HUDEP-2 (cell line): ENCODE data around the gene FAM228B.
"Not testable (repeated sequence)": the region's sequence is repeated elsewhere in the genome, so short reads cannot be mapped to it uniquely, and the experiment has no call there.

Experiments used
- DNase-seq, 76 experiments: peaks; one replicate each; lab custom pipeline; 2025; ENCODE audit not compliant: unreplicated experiment in 76 of 76; lab: John Stamatoyannopoulos, UW

Gene FAM228B

DNA sequence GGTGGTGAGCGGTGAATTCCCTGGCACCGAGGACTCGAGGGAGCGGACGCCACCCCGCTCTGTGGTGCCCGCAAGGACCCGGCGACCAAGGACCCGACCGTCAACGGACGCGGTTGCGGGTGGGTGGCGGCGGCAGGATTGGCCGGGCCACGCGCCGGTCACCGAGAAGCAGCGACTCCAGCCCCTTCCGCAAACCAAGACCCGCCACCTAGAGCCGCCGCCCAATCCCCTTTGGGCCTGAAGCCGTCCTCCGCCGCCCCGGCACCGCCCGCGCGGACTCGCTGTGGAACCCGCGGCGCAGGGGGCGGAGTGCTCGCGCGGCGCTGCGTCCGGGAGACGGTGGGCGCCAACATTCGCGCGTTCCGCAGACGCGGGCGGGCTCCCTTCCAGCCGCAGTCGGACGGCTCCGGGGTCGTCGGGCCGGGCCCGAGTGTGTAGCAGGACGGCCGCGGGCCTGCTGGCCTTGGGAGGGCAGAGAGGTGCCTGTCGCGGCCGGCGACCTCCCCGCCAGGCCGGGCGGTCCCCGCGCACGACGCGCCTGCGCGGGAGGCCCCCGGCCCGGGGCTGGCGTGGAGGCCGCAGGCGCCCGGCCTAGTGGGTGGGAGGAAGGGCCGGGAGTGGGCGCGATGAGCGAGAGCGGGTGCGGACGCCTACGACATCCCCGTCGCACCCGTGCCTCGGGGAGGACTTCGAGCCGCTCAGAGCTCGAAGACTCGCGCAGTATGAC, at the start of gene FAM228B, which contains the start of gene PFN4:
TSS of gene FAM228B (plus strand) at position 275 of the 727 bp plus-strand sequence. CDS start 893 bp downstream, outside the sequence.
TSS of gene PFN4 (minus strand) at position 140 of the 727 bp plus-strand sequence. CDS start 799 bp downstream, outside the sequence.
- DNase-seq: peak in 64 of 76 experiments; percentile 10 to 78 (median 49)

GRCh38 chr2:24073816-24074215, 49.5 kb upstream of the FAM228B start:
- no peak for DNase-seq

DNA sequence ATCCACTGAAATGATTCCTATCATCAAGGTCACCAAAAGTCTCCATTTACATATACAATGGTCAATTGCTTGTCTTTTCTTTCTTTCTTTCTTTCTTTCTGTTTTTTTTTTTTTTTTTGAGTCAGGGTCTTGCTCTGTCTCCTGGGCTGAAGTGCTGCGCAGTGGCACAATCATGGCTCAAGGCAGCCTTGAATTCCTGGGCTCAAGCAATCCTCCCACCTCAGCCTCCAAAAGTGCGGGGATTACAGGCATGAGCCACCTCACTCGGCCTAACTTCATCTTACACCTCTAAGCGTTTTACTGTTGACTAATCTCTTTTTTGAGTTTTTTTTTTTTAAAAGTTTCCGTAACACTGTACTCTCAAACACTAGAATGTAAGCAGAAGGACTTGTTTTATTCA, 48.0 kb upstream of the FAM228B start:
- DNase-seq: no peak

DNA sequence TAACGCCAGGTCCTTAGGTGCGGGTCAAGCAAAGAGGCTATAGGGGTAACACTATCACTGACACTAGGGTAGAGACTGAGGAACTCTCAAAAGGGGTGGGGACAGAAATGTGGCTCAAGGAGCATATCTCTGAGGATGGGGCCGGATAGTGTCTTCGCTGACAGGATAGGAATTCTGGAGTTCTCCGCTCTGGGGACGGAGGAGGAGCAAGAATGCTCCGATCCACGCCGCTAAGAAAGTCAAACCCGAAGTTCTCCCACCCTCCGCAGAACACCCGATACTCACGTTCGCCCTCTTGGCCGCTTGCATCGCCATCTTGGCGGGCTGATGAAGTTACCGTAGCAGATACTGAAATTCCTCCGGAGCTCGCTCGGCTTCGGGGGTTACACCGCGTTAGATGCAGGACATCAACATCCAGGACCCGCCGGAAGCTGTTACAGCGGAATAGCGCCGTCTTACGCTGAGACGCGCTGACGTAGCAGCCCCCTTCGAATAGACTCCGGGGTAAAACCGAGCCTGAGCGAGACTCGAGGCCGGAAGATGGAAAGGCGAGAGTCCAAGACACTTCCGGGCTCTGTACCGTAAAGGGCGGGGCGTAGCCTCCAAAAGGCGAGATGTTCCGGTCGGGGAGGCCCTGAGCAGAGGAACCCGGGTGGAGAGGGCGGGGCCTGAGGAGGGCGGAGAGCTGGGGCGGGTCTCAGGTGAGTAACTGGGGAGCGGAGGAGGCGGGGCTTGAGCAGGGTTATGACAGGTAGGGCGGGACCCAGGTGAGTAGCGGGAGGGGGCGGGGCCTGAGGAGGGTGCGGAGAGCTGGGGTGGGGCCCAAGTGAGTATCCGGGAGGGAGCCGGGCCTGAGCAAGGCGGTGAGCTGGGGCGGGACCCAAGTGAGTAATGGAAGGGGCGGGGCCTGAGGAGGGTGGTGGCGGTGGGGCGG, 47.1 kb upstream of the FAM228B start, which contains the start of gene SF3B6:
TSS of gene SF3B6 (minus strand) at position 412 of the 934 bp plus-strand sequence. CDS start at position 315, 97 bp downstream.
- peak; percentile 62 to 99 (median 97) for DNase-seq

GRCh38 chr2:24076849-24077534, 46.3 kb upstream of the FAM228B start:
- peak in 15 of 76 experiments; percentile 7 to 89 (median 33) for DNase-seq

DNA sequence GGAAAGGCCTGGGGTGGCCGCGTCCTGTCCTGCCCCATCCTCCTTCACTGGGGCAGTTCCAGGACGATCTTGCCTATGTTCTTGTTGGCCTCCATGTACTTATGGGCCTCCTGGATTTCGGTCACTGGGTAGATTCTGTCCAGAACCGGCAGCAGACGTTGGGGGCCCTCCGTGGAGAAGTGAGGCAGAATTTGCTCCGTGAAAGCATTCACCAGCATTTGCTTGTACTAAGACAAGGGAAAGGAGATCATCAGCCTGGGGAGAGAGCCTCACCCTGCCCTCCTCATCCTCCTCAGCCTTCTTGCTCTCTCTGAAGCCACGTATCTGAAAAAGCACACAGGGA, 45.8 kb upstream of the FAM228B start:
- DNase-seq: peak in 9 of 76 experiments; percentile 2 to 42 (median 23)

- no peak for DNase-seq
These were observed 45.4 kb upstream of the FAM228B start for GRCh38 chr2:24077879-24078278.

- DNase-seq: no peak
These were observed 42.6 kb upstream of the FAM228B start for GRCh38 chr2:24080701-24081100.

GRCh38 chr2:24082787-24083566, 40.3 kb upstream of the FAM228B start:
- DNase-seq: peak in 1 of 76 experiments; percentile 18

DNA sequence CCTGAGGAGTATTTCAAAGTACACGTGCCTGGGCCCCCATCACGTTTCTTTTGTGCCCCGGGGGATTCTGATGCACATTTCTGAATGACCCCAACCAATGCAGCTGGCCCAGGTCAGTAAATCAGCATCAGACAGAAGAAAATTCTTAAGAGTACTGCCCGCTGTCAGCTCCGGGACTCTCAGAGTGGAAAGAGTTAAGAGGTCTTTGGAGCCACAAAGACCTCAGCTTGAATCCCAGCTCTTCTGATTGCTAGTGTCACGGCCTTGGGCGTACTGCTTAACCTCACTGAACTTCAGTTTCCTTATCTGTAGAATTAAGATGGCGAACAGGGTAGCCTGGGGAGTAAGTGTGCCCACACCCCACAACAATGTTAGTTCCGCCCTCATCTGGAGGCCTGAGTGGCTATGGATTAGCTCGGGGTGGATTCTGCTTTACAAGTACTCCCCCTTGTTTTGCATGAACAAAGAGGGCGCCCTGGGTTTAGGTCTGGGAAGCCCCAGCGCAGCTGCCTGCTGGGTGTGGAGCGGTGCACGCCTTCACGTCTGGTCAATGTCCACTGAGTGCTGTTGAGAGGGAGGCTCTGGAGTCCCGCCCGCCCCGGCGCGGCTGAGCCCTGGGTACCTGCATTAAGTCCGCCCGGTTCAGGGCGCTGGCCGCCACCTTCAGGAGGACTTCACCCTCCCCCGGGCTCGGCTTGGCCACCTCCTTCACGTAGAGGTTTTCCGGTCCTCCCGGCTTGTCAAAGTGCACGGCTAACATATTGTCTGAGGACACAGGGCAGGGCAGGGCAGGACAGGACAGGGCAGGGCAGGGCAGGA, 39.5 kb upstream of the FAM228B start:
- DNase-seq: peak; percentile 72 to 95 (median 86)

DNA sequence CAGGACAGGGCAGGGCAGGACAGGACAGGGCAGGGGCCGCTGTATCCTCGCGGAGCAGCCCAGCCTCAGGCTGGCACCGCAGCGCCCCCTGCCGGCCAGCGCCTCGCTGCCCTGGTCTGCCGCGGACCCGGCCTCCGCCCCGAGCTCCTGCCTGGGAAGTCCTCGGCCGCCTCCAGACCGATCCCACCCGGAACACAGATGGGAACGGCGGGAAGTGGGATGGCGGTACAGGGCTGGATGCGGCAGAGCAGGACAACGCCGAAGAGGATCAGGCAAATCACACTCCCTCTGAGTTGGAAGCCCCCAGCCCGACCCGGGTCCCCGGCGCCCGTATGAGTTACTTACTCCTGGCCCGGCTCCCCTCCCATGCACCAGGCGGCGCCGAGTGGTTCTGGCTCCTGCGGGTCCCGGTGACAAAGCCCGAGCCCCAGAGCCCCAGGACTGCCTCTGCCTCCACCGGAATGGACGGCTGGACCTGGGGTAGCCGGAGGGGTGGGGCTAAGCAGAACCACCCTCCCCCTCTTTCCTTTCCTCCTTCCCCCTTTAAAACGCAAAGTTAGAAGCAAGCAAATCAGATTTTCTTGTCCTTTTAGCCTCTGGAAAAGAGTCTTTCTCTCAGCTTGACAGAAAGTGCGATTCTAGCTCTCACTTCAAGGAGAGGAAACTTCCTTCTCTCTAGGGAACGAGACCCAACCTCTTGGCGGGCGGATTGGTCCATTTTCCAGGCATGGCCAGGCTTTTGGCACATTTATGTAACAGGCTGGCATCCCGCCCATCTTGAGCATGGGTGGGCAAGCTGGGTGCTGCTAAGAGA, 38.7 kb upstream of the FAM228B start, which contains the start of gene TP53I3:
TSS of gene TP53I3 (minus strand) at position 449 of the 814 bp plus-strand sequence. CDS start 508 bp downstream, outside the sequence.
- peak in 74 of 76 experiments; percentile 30 to 93 (median 81) for DNase-seq

GRCh38 chr2:24085200-24085489, 38.1 kb upstream of the FAM228B start:
- peak in 5 of 76 experiments; percentile 10 to 46 (median 26) for DNase-seq

DNA sequence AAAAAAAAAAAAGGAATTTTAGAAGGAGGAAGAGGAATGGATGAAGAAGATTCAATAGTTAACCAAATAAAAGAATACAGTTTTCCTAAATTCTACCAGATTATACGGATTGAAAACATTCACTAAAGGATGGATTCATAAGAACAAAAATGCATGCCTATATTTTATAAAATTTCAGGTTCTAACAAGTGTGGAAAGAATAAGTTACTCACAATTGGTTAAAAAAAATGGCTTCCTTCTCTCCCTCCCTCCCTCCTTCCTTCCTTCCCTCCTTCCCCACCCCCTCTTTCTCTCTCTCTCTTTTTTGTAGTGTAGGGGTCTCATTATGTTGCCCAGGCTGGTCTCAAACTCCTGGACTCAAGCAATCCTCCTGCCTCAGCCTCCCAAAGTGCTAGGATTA, 37.0 kb upstream of the FAM228B start:
- DNase-seq: no peak

DNA sequence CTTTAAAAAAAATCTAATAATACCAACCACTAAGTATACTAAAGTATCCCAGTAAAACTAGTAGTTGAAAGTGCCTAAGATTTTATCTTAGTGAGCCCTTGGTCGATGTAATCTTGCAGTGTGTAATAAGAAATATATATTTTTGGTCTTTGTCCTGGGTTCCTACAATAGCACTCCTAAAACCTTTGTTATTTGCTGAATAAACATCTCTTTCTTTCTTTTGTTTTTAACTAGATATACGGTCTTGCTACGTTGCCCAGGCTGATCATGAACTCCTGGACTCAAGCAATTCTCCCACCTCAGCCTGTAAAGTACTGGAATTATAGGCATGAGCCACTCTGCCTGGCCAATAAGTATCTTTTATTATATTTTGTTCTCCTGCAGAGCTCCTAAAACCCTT, 36.2 kb upstream of the FAM228B start:
- DNase-seq: no peak

DNA sequence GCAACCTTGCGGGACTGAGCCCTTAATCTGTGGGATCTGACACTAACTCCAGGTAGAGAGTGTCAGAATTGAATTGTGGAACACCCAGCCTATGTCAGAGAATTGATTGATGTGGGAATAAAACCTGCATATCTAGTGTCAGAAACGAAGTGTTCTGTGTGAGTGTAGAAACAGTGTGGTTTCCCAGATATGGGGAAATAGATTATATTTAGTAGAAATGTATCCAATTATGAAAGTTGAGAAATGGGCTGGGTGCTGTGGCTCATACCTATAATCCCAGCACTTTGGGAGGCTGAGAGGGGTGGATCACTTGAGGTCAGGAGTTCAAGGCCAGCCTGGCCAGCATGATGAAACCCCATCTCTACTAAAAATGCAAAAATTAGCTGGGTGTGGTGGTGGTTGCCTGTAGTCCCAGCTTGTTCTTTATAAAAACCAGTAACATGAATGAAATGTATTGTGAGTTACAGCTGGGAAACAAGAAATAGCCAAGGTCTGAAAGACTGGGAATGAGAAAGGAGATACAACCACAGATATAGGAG, 34.4 kb upstream of the FAM228B start:
- DNase-seq: no peak

DNA sequence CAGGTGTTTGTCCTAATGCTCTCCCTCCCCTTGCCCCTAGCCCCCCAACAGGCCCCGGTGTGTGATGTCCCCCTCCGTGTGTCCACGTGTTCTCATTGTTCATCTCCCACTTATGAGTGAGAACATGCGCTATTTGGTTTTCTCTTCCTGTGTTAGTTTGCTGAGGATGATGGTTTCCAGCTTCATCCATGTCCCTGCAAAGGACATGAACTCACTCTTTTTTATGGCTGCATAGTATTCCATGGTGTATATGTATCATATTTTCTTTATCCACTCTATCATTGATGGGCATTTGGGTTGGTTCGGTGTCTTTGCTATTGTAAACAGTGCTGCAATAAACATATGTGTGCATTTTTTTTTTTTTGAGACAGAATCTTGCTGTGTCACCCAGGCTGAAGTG, 30.0 kb upstream of the FAM228B start:
- not testable (repeated sequence) for DNase-seq

- DNase-seq: not testable (repeated sequence)
These were observed 28.0 kb upstream of the FAM228B start for GRCh38 chr2:24095171-24095677.

GRCh38 chr2:24100732-24101131, 22.5 kb upstream of the FAM228B start:
- DNase-seq: not testable (repeated sequence)
